Keratinocyte (primary cell): Measurements from ENCODE around the gene CDCP1.

Experiments
- CTCF ChIP-seq, 3 experiments: IDR thresholded peaks in 1 of 3; conservative IDR thresholded peaks in 1 of 3; optimal IDR thresholded peaks in 1 of 3; 2 replicates in 2 of 3; 3 replicates in 1 of 3; pipeline versions ENCODE3 to v1.5.1; 2011; ENCODE audit warnings: low read length in 3 of 3, mild to moderate bottlenecking in 3 of 3, moderate library complexity in 2 of 3, control low read depth in 1 of 3, inconsistent platforms in 1 of 3; ENCODE audit not compliant: insufficient read depth in 2 of 3; ENCODE audit errors: extremely low read depth in 1 of 3
- EZH2 ChIP-seq: IDR thresholded peaks from one replicate; pipeline ENCODE4 v1.6.1; 2012; ENCODE audit warnings: inconsistent platforms, mild to moderate bottlenecking, low read length, moderate library complexity

- TF ChIP-seq CTCF (optimal IDR thresholded peaks at IDR 0.05 in 1 of 3, IDR thresholded peaks at IDR 0.05 in 1 of 3, conservative IDR thresholded peaks at IDR 0.05 in 1 of 3; ENCODE audit: extremely low read depth in 1 of 3, insufficient read depth in 2 of 3, low read length in 3 of 3) = no peak
- TF ChIP-seq EZH2 = no peak
Measured at GRCh38 chr3:45124956-45125355, 21.2 kb downstream of the CDCP1 start.
